Brain microvascular endothelial cell (primary cell): Measurements from ENCODE around the gene MSL2.
"Not testable (repeated sequence)": the region's sequence is repeated elsewhere in the genome, so short reads cannot be mapped to it uniquely, and the experiment has no call there.

Experiments used
- DNase-seq: peaks from one replicate; pipeline ENCODE4 v3.0.0-alpha.2; 2020
- H3K27ac ChIP-seq: fragments of 250-450 bp; sonication (Bioruptor Pico); 2 replicates; pipeline ENCODE4 v1.5.1; 2020; ENCODE audit warnings: mild to moderate bottlenecking, moderate library complexity
- H3K27me3 ChIP-seq: fragments of 250-450 bp; sonication (Bioruptor Pico); replicated peaks from 2 replicates; pipeline ENCODE4 v1.5.1; 2020; ENCODE audit warnings: mild to moderate bottlenecking
- H3K36me3 ChIP-seq: fragments of 250-450 bp; sonication (Bioruptor Pico); replicated peaks from 2 replicates; pipeline ENCODE4 v1.5.1; 2020; ENCODE audit warnings: mild to moderate bottlenecking
- H3K4me3 ChIP-seq: 2 replicates; pipeline ENCODE4 v1.5.1; 2011; ENCODE audit warnings: low read depth, mild to moderate bottlenecking, control low read depth, low read length, moderate library complexity
- in situ Hi-C: cut with HindIII; loops from 2 replicates; pipeline ENCODE4 v1.10.0; 2017; ENCODE audit warnings: low sequenced_read_pairs, low pct_ligation_motif_present
- TF ChIP-seq, protein P1 (sequence below): IDR thresholded peaks from 2 replicates; pipeline ENCODE4 v1.5.1; 2011; ENCODE audit warnings: low read depth, mild to moderate bottlenecking, moderate library complexity, low read length, control low read depth, inconsistent platforms; ENCODE audit errors: missing control alignments

Gene MSL2

DNA sequence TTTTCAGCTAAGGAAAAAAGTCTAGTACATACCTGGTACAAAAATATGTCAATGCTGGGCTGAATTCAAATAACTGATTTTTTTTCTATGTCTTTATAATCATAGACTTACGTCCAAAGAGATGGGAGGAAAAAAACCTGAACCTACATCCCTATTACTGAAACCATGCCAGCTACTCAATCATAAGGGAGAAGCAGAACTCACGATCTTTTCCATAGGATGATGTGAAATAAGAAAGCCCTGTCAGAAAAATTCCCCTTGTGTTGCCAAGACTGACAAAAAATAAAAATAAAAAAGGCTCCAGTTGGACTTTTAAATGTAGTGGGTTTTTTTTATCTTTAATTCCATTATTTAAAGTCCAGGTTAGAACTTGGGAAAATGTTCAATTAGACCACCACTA lies 3.3 kb downstream of the MSL2 start:
- Histone ChIP-seq H3K4me3 (peak overlapping the region; percentile 73), H3K27ac (no peak overlapping the region), H3K27me3 (no peaks in the 10 kb centered on the region), H3K36me3 (no peaks in the 10 kb centered on the region)
- in situ Hi-C loops: no loop called here
- DNase-seq: no peak
- TF ChIP-seq, protein P1, sequence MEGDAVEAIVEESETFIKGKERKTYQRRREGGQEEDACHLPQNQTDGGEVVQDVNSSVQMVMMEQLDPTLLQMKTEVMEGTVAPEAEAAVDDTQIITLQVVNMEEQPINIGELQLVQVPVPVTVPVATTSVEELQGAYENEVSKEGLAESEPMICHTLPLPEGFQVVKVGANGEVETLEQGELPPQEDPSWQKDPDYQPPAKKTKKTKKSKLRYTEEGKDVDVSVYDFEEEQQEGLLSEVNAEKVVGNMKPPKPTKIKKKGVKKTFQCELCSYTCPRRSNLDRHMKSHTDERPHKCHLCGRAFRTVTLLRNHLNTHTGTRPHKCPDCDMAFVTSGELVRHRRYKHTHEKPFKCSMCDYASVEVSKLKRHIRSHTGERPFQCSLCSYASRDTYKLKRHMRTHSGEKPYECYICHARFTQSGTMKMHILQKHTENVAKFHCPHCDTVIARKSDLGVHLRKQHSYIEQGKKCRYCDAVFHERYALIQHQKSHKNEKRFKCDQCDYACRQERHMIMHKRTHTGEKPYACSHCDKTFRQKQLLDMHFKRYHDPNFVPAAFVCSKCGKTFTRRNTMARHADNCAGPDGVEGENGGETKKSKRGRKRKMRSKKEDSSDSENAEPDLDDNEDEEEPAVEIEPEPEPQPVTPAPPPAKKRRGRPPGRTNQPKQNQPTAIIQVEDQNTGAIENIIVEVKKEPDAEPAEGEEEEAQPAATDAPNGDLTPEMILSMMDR: no peak

DNA sequence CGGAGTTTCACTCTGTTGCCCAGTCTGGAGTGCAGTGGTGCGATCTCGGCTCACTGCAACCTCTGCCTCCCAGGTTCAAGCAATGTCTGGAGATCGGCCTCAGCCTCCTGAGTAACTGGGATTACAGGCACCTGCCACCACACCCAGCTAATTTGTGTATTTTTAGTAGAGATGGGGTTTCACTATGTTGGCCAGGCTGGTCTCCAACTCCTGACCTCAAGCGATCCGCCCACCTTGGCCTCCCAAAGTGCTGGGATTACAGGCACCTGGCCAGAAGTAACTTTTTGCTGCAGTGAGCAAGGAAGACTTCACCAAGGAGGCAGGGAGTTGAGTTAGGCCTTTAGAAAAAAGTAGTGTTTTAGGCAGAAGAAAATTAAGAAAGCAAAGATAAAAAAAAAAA lies 3.9 kb downstream of the MSL2 start:
- peak overlapping the region; percentile 15 for H3K4me3 ChIP-seq
- in situ Hi-C loops, H3K27ac ChIP-seq, H3K27me3 ChIP-seq, DNase-seq, H3K36me3 ChIP-seq: not testable (repeated sequence)

DNA sequence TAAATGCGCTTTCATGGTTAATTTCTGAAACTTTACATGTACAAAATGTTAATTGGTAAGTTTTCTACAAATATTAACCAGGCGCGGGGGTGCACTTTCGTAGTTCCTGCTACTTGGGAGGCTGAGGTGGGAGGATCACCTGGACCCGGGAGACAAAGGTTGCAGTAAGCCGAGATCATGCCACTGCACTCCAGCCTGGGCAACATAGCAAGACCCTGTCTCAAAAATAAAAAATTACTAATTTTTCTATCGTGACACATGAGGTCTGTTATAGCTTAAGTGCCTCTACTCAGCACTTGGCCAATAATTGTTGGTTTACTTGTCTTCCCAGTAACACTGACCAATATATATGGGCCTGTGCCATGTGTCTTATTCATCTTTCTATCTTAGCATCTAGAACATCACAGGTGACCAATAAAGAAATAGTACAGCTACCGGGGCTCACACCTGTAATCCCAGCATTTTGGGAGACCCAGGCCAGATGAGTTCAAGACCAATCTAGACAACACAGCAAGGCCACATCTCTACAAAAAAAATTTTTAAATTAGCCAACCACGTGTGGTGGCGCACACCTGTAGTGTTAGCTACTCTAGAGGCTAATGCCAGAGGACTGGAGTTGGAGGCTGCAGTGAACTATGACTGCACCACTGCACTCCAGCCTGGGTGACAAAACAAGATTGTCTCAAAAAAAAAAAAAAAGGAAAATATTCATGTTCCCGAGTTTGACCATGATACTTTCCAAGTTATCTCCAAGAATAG lies 6.1 kb downstream of the MSL2 start:
- Histone ChIP-seq H3K36me3 (no peaks in the 10 kb centered on the region), H3K27me3 (no peaks in the 10 kb centered on the region), H3K27ac (no peak overlapping the region), H3K4me3 (no peak overlapping the region)
- in situ Hi-C loops: no loop called here
- DNase-seq: no peak
- TF ChIP-seq, protein P1: no peak

DNA sequence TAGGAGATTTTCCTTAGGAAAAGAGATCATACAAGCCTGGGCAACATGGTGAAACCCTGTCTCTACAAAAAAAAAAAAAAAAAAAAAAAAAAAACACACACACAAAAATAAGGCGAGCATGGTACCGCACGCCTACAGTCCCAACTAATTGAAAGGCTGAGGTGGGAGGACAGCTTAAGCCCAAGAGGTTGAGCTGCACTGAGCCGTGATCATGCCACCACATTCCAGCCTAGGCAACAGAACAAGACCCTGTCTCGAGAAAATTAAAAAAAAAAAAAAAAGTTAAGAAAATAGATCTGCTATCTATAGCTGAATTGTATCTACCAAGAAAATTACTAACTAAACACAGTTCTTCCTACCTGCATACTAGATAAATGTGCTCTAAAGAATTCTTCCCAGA lies 7.1 kb downstream of the MSL2 start:
- H3K27ac ChIP-seq: no peak overlapping the region
- H3K4me3 ChIP-seq: no peak overlapping the region
- TF ChIP-seq, protein P1: no peak
- DNase-seq: no peak
- H3K36me3 ChIP-seq: no peaks in the 10 kb centered on the region
- in situ Hi-C loops: no loop called here
- H3K27me3 ChIP-seq: no peaks in the 10 kb centered on the region

DNA sequence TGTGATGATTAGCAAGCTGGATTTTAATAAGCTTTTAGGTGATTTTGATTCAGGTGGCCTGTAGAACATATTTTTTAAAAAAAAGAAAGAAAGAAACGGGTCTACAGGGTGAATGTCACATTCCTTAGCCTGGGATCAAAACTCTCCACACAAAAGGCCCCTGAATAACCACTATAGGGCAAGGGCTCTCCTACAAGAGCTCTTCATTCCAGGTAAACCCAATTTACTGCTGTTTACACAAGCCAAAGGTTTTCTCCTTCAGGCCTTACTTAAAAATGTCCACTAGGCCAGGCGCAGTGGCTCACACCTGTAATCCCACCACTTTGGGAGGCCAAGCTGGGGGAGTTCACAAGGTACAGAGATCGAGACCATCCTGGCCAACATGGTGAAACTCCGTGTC lies 8.3 kb downstream of the MSL2 start:
- no peaks in the 10 kb centered on the region for H3K27me3 ChIP-seq
- in situ Hi-C loops: no loop called here
- TF ChIP-seq, protein P1: no peak

DNA sequence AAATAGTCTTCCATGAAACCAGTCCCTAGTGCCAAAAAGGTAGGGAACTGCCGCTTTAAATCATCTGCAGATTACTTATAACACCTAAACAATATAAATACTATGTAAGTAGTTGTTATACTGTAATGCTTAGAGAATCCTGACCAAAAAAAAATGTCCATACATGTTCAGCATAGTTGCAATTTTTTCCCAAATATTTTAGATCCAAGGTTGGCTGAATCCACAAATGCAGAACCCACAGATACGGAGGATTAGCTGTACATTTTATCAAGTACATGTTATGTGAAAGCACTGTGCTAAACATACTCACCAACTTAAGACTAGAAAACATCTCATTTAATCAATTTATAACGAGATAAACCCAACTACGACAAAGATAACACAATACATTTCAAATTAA lies 9.3 kb downstream of the MSL2 start:
- no peak overlapping the region for H3K27ac ChIP-seq
- TF ChIP-seq, protein P1: no peak
- no peak overlapping the region for H3K4me3 ChIP-seq
- DNase-seq: no peak
- in situ Hi-C loops: no loop called here
- H3K27me3 ChIP-seq: no peaks in the 10 kb centered on the region
- no peaks in the 10 kb centered on the region for H3K36me3 ChIP-seq

More for the DNA sequence above, 8.3 kb downstream of the MSL2 start:
- DNase-seq: no peak
- H3K27ac ChIP-seq: no peak overlapping the region
- H3K4me3 ChIP-seq: no peak overlapping the region
- no peaks in the 10 kb centered on the region for H3K36me3 ChIP-seq
